ENCODE data around the gene MSN.

MSN gene

DNA sequence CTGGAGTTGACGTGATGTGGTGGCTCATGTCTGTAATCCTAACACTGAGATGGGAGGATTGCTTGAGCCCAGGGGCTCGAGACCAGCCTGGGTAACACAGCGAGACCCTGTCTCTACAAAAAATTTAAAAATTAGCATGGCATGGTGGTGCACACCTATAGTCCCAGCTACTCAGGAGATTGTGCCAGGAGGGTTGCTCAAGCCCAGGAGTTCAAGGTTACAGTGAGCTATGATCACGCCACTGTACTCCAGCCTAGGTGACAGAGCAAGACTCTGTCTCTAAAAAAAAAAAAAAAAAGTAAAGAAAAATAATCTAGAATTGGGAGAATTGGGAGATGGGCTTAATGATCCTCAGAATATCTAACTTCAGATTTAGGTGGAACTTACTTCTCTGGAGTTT is 51.1 kb downstream of the MSN start:
- TF ChIP-seq, protein P1, sequence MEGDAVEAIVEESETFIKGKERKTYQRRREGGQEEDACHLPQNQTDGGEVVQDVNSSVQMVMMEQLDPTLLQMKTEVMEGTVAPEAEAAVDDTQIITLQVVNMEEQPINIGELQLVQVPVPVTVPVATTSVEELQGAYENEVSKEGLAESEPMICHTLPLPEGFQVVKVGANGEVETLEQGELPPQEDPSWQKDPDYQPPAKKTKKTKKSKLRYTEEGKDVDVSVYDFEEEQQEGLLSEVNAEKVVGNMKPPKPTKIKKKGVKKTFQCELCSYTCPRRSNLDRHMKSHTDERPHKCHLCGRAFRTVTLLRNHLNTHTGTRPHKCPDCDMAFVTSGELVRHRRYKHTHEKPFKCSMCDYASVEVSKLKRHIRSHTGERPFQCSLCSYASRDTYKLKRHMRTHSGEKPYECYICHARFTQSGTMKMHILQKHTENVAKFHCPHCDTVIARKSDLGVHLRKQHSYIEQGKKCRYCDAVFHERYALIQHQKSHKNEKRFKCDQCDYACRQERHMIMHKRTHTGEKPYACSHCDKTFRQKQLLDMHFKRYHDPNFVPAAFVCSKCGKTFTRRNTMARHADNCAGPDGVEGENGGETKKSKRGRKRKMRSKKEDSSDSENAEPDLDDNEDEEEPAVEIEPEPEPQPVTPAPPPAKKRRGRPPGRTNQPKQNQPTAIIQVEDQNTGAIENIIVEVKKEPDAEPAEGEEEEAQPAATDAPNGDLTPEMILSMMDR (IDR thresholded peaks at IDR 0.05; ENCODE audit: borderline replicate concordance, insufficient read depth, low read depth, low read length): no peak
- H3K4me3 ChIP-seq (ENCODE audit: low read depth, low read length): no peak overlapping the region

DNA sequence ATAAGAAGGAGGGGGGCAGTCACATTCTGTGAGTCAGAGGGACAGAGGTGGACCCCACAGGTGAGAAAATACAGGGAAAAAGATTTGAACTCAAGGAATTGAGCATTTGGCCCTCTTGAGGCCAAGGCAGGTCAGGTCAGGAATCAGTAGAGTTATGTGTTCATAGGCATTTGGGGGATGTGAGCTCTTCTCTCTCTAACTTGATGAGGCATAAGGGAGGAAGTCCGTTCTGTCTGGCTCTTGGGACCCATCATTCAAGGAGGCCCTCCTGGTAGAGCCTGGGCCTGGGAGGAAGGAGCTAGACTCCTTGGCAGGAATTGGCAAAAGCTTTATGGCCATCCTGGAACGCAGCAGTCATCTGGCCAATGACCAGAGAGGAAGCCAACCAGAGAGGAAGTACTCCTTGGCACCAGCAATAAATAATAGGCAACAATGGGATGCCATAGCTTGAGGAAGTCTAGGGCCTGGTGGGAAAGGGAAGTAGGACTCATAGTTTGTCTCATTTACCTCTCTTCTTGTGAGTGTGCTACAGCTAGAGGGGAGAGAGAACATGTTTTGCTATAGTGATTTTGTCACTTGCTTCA is 53.0 kb downstream of the MSN start:
- H3K4me3 ChIP-seq (ENCODE audit: low read depth, low read length): no peak overlapping the region
- TF ChIP-seq, protein P1 (IDR thresholded peaks at IDR 0.05; ENCODE audit: borderline replicate concordance, insufficient read depth, low read depth, low read length): no peak

DNA sequence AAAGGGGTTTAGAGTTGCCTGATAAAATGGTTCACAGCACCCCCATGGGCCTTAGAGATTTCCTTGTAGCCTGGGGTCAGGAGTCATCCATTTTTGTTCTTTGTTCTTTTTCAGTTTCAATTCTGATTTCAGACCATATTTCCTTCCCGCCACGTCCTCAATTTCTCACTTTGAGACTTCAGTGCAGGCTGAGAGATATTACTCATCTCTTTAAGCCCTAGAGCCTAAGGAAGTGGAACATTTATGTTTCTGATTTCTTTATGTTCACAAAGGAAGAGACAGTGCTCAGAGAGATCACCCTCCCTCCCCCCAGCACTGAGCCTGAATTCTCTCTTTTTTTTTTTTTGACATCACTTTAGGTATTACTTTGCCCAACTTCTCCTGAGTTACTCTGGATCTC is 56.3 kb downstream of the MSN start:
- H3K4me3 ChIP-seq (ENCODE audit: low read depth, low read length): no peak overlapping the region
- TF ChIP-seq, protein P1 (IDR thresholded peaks at IDR 0.05; ENCODE audit: borderline replicate concordance, insufficient read depth, low read depth, low read length): no peak

DNA sequence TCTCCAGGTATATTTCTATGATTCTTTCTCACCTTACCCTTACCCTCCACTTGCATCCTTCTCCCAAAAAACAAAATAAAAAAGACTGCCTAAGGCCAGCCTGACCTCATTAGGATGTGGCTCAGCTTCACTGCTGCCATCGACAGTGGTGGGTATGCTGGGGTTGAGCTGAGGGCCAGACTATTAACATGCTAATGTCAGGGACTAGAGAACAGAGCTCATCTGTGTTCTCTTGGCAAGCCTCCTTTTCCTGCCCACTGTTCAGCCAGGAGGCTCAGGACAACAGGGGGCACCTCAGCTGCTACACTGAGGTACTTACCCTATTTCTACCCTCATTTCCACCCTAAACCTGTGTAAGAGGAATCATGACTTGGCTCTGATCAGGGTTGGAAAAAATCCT is 59.3 kb downstream of the MSN start:
- no peak overlapping the region for H3K4me3 ChIP-seq (ENCODE audit: low read depth, low read length)
- TF ChIP-seq, protein P1 (IDR thresholded peaks at IDR 0.05; ENCODE audit: borderline replicate concordance, insufficient read depth, low read depth, low read length): no peak

DNA sequence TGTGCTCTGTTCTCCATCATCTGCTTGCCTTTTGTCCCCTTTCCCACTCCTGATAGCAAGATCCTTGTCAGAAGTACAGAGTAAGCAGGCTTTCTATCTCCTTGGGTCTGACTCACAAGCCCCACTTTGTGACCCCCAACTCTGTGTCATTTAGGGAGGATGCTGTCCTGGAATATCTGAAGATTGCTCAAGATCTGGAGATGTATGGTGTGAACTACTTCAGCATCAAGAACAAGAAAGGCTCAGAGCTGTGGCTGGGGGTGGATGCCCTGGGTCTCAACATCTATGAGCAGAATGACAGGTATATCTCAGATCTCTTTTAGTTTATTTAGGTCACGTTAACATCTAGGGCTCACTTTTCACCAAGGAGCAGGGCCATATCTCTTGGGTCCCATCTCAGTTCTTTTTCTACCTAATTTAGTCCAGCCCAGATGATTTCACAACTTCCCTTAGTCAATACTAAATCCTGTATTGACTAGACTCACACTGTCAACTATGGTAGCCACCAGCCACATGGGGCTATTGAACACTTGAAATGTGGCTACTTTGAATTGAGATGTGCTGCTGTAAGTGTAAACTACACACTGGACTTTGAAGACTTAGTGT is 64.3 kb downstream of the MSN start:
- TF ChIP-seq, protein P1 (IDR thresholded peaks at IDR 0.05; ENCODE audit: borderline replicate concordance, insufficient read depth, low read depth, low read length): no peak
- H3K4me3 ChIP-seq (ENCODE audit: low read depth, low read length): no peak overlapping the region

DNA sequence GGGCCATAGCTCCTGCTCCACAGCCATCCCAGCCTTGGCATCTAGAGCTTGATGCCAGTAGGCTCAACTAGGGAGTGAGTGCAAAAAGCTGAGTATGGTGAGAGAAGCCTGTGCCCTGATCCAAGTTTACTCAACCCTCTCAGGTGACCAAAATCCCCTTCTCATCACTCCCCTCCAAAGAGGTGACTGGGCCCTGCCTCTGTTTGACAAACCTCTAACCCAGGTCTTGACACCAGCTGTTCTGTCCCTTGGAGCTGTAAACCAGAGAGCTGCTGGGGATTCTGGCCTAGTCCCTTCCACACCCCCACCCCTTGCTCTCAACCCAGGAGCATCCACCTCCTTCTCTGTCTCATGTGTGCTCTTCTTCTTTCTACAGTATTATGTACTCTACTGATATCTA is 73.5 kb downstream of the MSN start:
- TF ChIP-seq, protein P1 (IDR thresholded peaks at IDR 0.05; ENCODE audit: borderline replicate concordance, insufficient read depth, low read depth, low read length): no peak
- no peak overlapping the region for H3K4me3 ChIP-seq (ENCODE audit: low read depth, low read length)

DNA sequence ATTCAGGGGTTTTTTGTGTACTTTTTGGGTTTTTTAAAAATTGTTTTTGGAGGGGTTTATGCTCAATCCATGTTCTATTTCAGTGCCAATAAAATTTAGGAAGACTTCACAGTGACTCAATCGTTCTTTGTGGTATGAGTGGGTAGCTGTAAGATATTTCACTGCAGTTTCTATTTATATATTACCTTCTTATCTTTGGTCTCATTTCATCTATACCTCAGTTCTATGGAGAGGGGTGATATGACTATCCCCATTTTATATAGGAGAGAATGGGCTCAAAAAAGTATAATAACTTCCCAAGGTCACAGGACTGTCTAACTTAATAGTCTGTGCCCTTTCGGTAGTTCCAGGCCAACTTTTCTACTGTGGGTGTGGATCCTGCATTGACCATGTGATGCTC is 74.4 kb downstream of the MSN start:
- TF ChIP-seq, protein P1 (IDR thresholded peaks at IDR 0.05; ENCODE audit: borderline replicate concordance, insufficient read depth, low read depth, low read length): no peak
- no peak overlapping the region for H3K4me3 ChIP-seq (ENCODE audit: low read depth, low read length)
